ENCODE data around the gene EFNB2. TPM values are rescaled to one million over a fixed set of nuclear protein-coding genes. Genes with fewer than 3 reads are reported as not detected.

Gene EFNB2
- total and polyA plus RNA-seq, 11 donors: 7.3 to 20.2 (median 12.7) TPM

- 0 to 8% (median 2%) methylated on average over 19 to 121 of the region's 121 CpGs for WGBS, 4 donors
- Histone ChIP-seq H3K9me3 (no peaks in the 10 kb centered on the region), H3K4me1 (peaks cover 0 to 41% (median 13%) of the 10 kb centered on the region in 12 donors), H3K27ac (peak overlapping the region; percentile 70 to 89 (median 83)), H3K27me3 (peaks cover 0 to 37% (median 0%) of the 10 kb centered on the region in 9 donors), H3K4me3 (peak overlapping the region; percentile 59 to 83 (median 74)), H3K36me3 (no peaks in the 10 kb centered on the region)
- ATAC-seq (peak in 1 of 4 donors; percentile 12), DNase-seq (peak in 2 of 5 donors; percentile 30 to 64)
- TF ChIP-seq CTCF (IDR thresholded peaks at IDR 0.05): no peak
- TF ChIP-seq POLR2A (IDR thresholded peaks at IDR 0.05): no peak
- intact Hi-C loops (cut with DNase I): loop anchor here (2.0 to 10.0 kb wide), 17 partner anchors 82 to 1963 kb away; no protein-coding TSS in a partner anchor
Measured at GRCh38 chr13:106534639-106535551, 567 bp downstream of the EFNB2 start.

- WGBS, 4 donors: 3 to 17% (median 6%) methylated on average over 13 to 66 of the region's 66 CpGs
- intact Hi-C loops (cut with DNase I): loop anchor here (2.0 to 10.0 kb wide), 16 partner anchors 37 to 1962 kb away; no protein-coding TSS in a partner anchor
- ATAC-seq: no peak
Measured at GRCh38 chr13:106533943-106534638, 1.4 kb downstream of the EFNB2 start.

GRCh38 chr13:106533101-106533942, 2.1 kb downstream of the EFNB2 start:
- ATAC-seq (peak; percentile 56 to 79 (median 74)), DNase-seq (peak; percentile 83 to 89 (median 85))
- intact Hi-C loops (cut with DNase I): loop anchor here (2.0 to 10.0 kb wide), 14 partner anchors 37 to 1961 kb away; no protein-coding TSS in a partner anchor
- Histone ChIP-seq H3K4me1 (peaks cover 0 to 41% (median 13%) of the 10 kb centered on the region in 12 donors), H3K4me3 (peak overlapping the region; percentile 48 to 83 (median 74)), H3K9me3 (no peaks in the 10 kb centered on the region), H3K27me3 (peaks cover 0 to 37% (median 0%) of the 10 kb centered on the region in 9 donors), H3K27ac (peak overlapping the region; percentile 70 to 89 (median 83)), H3K36me3 (no peaks in the 10 kb centered on the region)
- WGBS, 4 donors: 6 to 9% (median 8%) methylated on average over 43 to 44 of the region's 44 CpGs
- TF ChIP-seq POLR2A (IDR thresholded peaks at IDR 0.05): no peak
- peak; percentile 42 to 85 (median 76) for TF ChIP-seq CTCF (IDR thresholded peaks at IDR 0.05)

More at GRCh38 chr13:106533943-106534638, 1.4 kb downstream of the EFNB2 start:
- peak; percentile 33 to 69 (median 42) for DNase-seq
- Histone ChIP-seq H3K27me3 (peaks cover 0 to 37% (median 0%) of the 10 kb centered on the region in 9 donors), H3K4me1 (peaks cover 0 to 41% (median 13%) of the 10 kb centered on the region in 12 donors), H3K36me3 (no peaks in the 10 kb centered on the region), H3K9me3 (no peaks in the 10 kb centered on the region), H3K4me3 (peak overlapping the region; percentile 48 to 83 (median 74)), H3K27ac (peak overlapping the region; percentile 70 to 89 (median 83))
- TF ChIP-seq CTCF (IDR thresholded peaks at IDR 0.05): no peak
- no peak for TF ChIP-seq POLR2A (IDR thresholded peaks at IDR 0.05)
